ENCODE measurements around the gene ERC1. TPM values are rescaled to one million over a fixed set of nuclear protein-coding genes. Genes with fewer than 3 reads are reported as not detected.

Gene ERC1
- total RNA-seq, 1 donor from 2014 or later = 79.5 TPM

DNA sequence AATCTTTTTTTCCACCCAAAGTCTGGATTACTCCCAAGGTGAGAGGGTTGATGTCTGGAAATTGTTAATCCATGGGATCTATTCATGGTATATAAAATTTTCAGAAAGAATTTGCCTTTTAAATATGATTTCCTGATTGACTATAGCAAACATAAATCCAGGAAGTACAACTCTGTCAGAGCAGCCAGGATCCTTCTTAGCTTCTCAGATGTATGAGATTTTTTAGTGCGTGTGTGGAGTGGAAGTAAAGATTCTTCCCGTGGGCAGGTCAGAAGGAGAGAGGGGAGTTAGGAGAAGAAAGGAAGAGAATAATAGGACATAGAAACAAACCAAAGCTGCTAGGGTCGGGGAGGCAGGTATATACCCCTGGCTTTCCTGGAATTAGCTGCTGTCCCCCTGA, 444.0 kb downstream of the ERC1 start:
- no peak for DNase-seq (ENCODE audit: extremely low spot score, unreplicated experiment)
- H3K27ac Mint-ChIP-seq (ENCODE audit: unreplicated experiment) = peak overlapping the region; percentile 17
- TF ChIP-seq, protein P1, sequence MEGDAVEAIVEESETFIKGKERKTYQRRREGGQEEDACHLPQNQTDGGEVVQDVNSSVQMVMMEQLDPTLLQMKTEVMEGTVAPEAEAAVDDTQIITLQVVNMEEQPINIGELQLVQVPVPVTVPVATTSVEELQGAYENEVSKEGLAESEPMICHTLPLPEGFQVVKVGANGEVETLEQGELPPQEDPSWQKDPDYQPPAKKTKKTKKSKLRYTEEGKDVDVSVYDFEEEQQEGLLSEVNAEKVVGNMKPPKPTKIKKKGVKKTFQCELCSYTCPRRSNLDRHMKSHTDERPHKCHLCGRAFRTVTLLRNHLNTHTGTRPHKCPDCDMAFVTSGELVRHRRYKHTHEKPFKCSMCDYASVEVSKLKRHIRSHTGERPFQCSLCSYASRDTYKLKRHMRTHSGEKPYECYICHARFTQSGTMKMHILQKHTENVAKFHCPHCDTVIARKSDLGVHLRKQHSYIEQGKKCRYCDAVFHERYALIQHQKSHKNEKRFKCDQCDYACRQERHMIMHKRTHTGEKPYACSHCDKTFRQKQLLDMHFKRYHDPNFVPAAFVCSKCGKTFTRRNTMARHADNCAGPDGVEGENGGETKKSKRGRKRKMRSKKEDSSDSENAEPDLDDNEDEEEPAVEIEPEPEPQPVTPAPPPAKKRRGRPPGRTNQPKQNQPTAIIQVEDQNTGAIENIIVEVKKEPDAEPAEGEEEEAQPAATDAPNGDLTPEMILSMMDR (IDR thresholded peaks at IDR 0.05) = no peak
- H3K36me3 Mint-ChIP-seq (ENCODE audit: unreplicated experiment) = peaks cover 3% of the 10 kb centered on the region
- H3K9me3 Mint-ChIP-seq (ENCODE audit: unreplicated experiment) = no peaks in the 10 kb centered on the region
- no peaks in the 10 kb centered on the region for H3K27me3 Mint-ChIP-seq (ENCODE audit: unreplicated experiment)
- peaks cover 16% of the 10 kb centered on the region for H3K4me1 Mint-ChIP-seq (ENCODE audit: unreplicated experiment)
- no peak overlapping the region for H3K4me3 Mint-ChIP-seq (ENCODE audit: unreplicated experiment)

GRCh38 chr12:1435456-1435855, 444.4 kb downstream of the ERC1 start:
- Mint-ChIP-seq H3K9me3 (ENCODE audit: unreplicated experiment) (no peaks in the 10 kb centered on the region), H3K27ac (ENCODE audit: unreplicated experiment) (peak overlapping the region; percentile 17), H3K36me3 (ENCODE audit: unreplicated experiment) (peaks cover 3% of the 10 kb centered on the region), H3K4me3 (ENCODE audit: unreplicated experiment) (no peak overlapping the region), H3K27me3 (ENCODE audit: unreplicated experiment) (no peaks in the 10 kb centered on the region), H3K4me1 (ENCODE audit: unreplicated experiment) (peaks cover 15% of the 10 kb centered on the region)
- TF ChIP-seq, protein P1 (IDR thresholded peaks at IDR 0.05) = no peak
- no peak for DNase-seq (ENCODE audit: extremely low spot score, unreplicated experiment)

- H3K4me1 Mint-ChIP-seq (ENCODE audit: unreplicated experiment) = peaks cover 15% of the 10 kb centered on the region
- TF ChIP-seq, protein P1 (IDR thresholded peaks at IDR 0.05) = no peak
- H3K9me3 Mint-ChIP-seq (ENCODE audit: unreplicated experiment) = no peaks in the 10 kb centered on the region
- H3K27ac Mint-ChIP-seq (ENCODE audit: unreplicated experiment) = no peak overlapping the region
- H3K36me3 Mint-ChIP-seq (ENCODE audit: unreplicated experiment) = peaks cover 3% of the 10 kb centered on the region
- no peak for DNase-seq (ENCODE audit: extremely low spot score, unreplicated experiment)
- no peaks in the 10 kb centered on the region for H3K27me3 Mint-ChIP-seq (ENCODE audit: unreplicated experiment)
- no peak overlapping the region for H3K4me3 Mint-ChIP-seq (ENCODE audit: unreplicated experiment)
These were observed 445.0 kb downstream of the ERC1 start for GRCh38 chr12:1436015-1436414.

- Mint-ChIP-seq H3K9me3 (ENCODE audit: unreplicated experiment) (no peaks in the 10 kb centered on the region), H3K4me3 (ENCODE audit: unreplicated experiment) (no peak overlapping the region), H3K27ac (ENCODE audit: unreplicated experiment) (no peak overlapping the region), H3K4me1 (ENCODE audit: unreplicated experiment) (peaks cover 15% of the 10 kb centered on the region), H3K27me3 (ENCODE audit: unreplicated experiment) (no peaks in the 10 kb centered on the region), H3K36me3 (ENCODE audit: unreplicated experiment) (peaks cover 3% of the 10 kb centered on the region)
- TF ChIP-seq, protein P1 (IDR thresholded peaks at IDR 0.05) = no peak
- no peak for DNase-seq (ENCODE audit: extremely low spot score, unreplicated experiment)
These were observed 446.0 kb downstream of the ERC1 start for GRCh38 chr12:1436981-1437380.

DNA sequence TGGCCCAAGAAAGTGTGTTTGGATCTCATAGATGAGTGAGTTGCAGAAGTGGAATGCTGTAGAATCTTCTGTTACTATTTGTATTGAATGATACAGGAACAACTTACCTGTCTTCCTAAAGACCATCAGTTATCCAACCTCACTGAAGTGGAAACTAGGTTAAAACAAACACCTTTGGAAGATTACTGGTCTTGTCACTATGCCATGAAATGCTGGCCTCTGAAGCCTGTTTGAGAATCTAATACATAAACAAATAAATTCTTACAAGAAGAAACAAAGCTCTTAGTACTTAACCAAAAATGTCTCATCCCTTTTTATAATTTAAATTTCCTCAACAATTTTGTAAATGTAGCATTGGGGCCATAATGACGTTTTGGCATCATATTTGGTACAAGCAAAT, 448.2 kb downstream of the ERC1 start:
- peaks cover 26% of the 10 kb centered on the region for H3K4me1 Mint-ChIP-seq (ENCODE audit: unreplicated experiment)
- no peaks in the 10 kb centered on the region for H3K9me3 Mint-ChIP-seq (ENCODE audit: unreplicated experiment)
- TF ChIP-seq, protein P1 (IDR thresholded peaks at IDR 0.05) = no peak
- DNase-seq (ENCODE audit: extremely low spot score, unreplicated experiment) = no peak
- H3K4me3 Mint-ChIP-seq (ENCODE audit: unreplicated experiment) = no peak overlapping the region
- no peaks in the 10 kb centered on the region for H3K27me3 Mint-ChIP-seq (ENCODE audit: unreplicated experiment)
- no peak overlapping the region for H3K27ac Mint-ChIP-seq (ENCODE audit: unreplicated experiment)
- H3K36me3 Mint-ChIP-seq (ENCODE audit: unreplicated experiment) = peaks cover 3% of the 10 kb centered on the region
